ENCODE results near the gene OTOS.

GRCh38 chr2:240160291-240161086 lies 20.0 kb upstream of the OTOS start:
- TF ChIP-seq CTCF (conservative IDR thresholded peaks at IDR 0.05) (no peak), EZH2 (IDR thresholded peaks at IDR 0.05; ENCODE audit: low read depth) (no peak)
